Breast epithelium (tissue), 3 donors: ENCODE measurements around the gene PRXL2B.

Experiments used
- POLR2A ChIP-seq: fragments of 450-650 bp; IDR thresholded peaks from one replicate; pipeline ENCODE4 v1.6.1; 2016; ENCODE audit warnings: antibody characterized with exemption, mild to moderate bottlenecking, moderate library complexity
- POLR2AphosphoS5 ChIP-seq, 3 donors: sonication (generic); formaldehyde crosslinking; IDR thresholded peaks; one replicate each; pipeline ENCODE4 v1.6.1; 2017; ENCODE audit warnings: antibody characterized with exemption in 3 of 3
- TF ChIP-seq, protein P1 (sequence below), 3 donors: fragments of 450-650 bp; IDR thresholded peaks; one replicate each; pipeline ENCODE4 v1.5.1; 2016 to 2017; ENCODE audit warnings: antibody characterized with exemption in 3 of 3, mild to moderate bottlenecking in 3 of 3, moderate library complexity in 3 of 3

DNA sequence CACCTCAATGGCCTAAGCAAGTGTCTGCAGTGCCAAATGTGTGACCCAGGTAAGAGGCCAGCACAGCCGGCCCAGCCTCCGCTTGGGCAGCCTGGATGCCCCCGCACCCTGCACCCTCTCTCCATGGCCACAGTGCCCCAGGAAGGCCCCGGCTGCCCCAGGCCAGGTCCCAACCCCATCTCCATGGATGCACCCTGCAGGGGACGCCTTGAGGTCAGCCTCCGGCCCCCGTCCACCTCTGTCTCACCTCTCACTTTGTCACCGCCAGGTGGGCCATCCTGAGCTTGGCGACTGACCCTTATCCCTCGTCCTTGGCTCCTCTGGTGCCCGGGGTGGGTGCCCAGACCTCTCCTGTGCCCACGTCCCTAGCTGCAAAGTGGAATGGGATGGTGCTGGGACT lies 28.2 kb upstream of the PRXL2B start:
- TF ChIP-seq POLR2A = no peak
- TF ChIP-seq, protein P1, sequence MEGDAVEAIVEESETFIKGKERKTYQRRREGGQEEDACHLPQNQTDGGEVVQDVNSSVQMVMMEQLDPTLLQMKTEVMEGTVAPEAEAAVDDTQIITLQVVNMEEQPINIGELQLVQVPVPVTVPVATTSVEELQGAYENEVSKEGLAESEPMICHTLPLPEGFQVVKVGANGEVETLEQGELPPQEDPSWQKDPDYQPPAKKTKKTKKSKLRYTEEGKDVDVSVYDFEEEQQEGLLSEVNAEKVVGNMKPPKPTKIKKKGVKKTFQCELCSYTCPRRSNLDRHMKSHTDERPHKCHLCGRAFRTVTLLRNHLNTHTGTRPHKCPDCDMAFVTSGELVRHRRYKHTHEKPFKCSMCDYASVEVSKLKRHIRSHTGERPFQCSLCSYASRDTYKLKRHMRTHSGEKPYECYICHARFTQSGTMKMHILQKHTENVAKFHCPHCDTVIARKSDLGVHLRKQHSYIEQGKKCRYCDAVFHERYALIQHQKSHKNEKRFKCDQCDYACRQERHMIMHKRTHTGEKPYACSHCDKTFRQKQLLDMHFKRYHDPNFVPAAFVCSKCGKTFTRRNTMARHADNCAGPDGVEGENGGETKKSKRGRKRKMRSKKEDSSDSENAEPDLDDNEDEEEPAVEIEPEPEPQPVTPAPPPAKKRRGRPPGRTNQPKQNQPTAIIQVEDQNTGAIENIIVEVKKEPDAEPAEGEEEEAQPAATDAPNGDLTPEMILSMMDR (IDR thresholded peaks at IDR 0.05) = no peak
- TF ChIP-seq POLR2AphosphoS5 (IDR thresholded peaks at IDR 0.05) = no peak
